Raji (cell line): ENCODE data around the gene OR10A2.

Experiments used
- POLR2A ChIP-seq: IDR thresholded peaks from 2 replicates; pipeline ENCODE4 v1.6.1; 2011; ENCODE audit warnings: low read depth, low read length, control low read depth; ENCODE audit not compliant: insufficient read depth

Gene OR10A2

DNA sequence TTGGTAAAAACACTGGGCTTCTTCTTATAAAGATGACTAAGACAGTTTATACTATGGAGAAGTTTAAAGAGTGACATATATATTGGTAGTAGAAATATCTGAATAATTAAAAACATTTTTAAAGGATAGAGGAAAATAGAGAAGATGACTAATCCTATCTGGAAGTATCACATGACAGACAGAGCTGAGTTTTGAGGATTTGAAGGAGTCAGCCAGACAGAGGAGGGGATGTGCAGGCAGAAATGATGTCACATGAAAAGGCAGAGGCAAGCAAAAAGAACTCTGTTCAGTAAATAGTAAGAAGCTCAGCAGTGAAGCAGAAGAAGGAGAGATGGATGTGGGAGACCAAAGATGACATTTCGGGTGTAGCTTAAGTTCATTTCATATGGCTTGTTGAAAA lies 1.6 kb downstream of the OR10A2 start:
- no peak for TF ChIP-seq POLR2A

GRCh38 chr11:6871278-6871677 lies 8.4 kb downstream of the OR10A2 start:
- no peak for TF ChIP-seq POLR2A

- no peak for TF ChIP-seq POLR2A
These were observed 12.9 kb downstream of the OR10A2 start for GRCh38 chr11:6875761-6876160.

DNA sequence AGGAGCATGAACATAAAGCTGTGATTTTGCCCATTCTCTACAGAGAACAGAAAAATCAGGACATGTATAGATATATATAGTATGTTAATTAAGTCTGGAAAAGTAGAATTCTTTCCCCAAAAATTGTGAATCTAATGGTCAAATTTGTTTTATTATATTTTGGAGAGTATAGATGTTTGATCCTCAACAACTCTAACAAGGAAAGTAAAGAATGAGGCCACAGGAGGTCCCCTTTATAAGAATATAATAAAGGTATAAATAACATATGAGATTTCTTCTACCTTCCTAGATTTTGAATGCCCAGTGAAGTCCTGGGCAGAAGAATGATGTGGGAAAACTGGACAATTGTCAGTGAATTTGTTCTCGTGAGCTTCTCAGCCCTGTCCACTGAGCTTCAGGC lies 13.5 kb downstream of the OR10A2 start, which contains the start of gene OR10A4:
Gene OR10A4, plus strand, starts transcription at position 301 of the 400 bp plus-strand sequence. Its CDS starts 23 bp downstream, at position 324.
- TF ChIP-seq POLR2A, result no peak

GRCh38 chr11:6876914-6877313 lies 14.1 kb downstream of the OR10A2 start:
- TF ChIP-seq POLR2A, result no peak

- TF ChIP-seq POLR2A, result no peak
These were observed 19.9 kb downstream of the OR10A2 start for GRCh38 chr11:6882751-6883150.

DNA sequence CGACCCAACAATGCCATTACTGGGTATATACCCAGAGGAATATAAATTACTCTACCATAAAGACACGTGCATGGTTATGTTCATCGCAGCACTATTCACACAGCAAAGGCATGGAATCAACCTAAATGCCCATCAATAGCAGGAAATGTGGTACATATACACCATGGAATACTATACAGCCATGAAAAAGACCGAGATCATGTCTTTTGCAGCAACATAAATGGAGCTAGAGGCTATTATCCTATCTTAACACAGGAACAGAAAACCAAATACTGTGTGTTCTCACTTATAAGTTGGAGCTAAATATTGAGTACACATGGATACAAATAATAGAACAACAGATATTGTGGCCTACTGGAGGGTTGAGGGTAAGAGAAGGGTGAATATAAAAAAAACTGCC lies 26.0 kb downstream of the OR10A2 start:
- TF ChIP-seq POLR2A, result no peak

DNA sequence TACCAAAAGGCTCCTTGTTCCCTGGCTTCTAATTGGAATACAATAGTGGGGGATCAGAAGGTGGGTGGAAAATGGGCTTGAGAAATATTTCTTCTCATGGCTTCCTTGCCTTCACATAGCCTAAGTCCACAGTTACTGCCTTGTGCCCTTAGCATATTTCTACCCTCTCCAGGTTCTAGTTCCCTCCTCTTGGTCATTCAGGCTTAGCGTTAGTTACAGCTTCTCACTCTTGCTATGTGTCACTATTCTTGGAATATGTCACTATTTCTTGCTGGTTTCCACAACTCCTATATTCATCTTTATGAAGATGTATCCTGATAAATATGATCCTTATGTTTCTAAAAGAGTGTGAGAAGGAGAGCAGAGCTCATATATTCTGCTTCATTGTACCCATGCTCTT lies 27.0 kb downstream of the OR10A2 start:
- TF ChIP-seq POLR2A, result no peak

GRCh38 chr11:6892400-6892799 lies 29.5 kb downstream of the OR10A2 start, which contains the start of gene OR2D2:
TSS of gene OR2D2 (minus strand) at chr11:6892500. CDS start at chr11:6892500, 0 bp downstream.
- no peak for TF ChIP-seq POLR2A

- no peak for TF ChIP-seq POLR2A
These were observed 31.2 kb downstream of the OR10A2 start for GRCh38 chr11:6894097-6894496.

DNA sequence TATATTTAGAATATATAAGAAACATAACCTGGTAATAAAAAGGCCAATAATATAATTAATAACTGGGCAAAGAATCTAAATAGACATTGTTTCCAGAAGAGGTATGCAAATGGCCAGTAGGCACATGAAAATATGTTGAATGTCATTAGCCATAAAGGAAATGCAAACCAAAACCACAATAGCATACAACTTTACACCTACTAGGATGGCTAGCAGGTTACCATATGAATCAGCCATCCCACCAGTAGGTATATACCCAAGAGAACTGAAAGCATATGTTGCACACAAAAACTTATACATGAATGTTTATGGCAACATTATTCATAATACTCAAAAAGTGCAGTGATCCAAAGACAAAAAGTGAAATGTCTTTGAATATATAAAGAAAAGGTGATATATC lies 32.2 kb downstream of the OR10A2 start:
- TF ChIP-seq POLR2A, result no peak

DNA sequence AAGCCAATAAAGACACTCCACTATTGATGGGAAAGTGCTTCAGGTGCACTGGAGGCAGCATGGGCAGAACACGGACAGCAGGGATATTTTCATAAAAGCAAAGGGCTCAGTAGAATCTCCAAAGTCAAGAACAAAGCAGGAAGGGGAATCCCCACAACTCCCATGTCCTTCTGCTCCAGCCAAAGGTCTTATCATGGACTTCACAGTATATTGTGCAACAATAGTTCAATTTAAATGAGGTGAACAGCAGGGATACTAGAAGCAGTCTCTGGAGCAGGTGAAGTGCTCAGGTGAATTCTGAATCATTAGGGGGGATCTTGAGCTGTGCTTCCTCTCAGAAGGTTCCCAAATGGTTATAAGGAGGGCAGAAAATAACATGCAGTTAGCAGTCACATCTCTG lies 36.1 kb downstream of the OR10A2 start:
- no peak for TF ChIP-seq POLR2A

- TF ChIP-seq POLR2A, result no peak
These were observed 37.6 kb downstream of the OR10A2 start for GRCh38 chr11:6900327-6900999.

DNA sequence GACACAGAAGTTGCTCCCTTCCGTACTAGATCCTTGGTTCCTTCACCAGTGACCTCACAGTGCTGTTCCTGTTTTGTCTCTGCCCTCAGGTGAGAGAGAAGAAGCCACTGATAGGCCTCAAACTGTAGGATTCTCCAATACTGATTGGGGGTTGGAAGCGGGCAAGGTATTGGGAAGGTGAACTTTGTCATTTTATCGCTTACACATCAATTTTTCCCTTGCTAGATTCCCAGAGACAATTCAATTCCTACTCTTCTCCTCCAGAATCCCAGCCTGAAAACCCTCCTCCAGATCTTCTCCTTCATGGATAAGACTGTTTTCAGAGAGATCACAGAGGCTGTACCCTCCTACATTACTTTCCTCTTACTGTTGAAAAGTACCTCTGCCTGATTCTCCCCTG lies 48.5 kb downstream of the OR10A2 start:
- TF ChIP-seq POLR2A, result no peak

DNA sequence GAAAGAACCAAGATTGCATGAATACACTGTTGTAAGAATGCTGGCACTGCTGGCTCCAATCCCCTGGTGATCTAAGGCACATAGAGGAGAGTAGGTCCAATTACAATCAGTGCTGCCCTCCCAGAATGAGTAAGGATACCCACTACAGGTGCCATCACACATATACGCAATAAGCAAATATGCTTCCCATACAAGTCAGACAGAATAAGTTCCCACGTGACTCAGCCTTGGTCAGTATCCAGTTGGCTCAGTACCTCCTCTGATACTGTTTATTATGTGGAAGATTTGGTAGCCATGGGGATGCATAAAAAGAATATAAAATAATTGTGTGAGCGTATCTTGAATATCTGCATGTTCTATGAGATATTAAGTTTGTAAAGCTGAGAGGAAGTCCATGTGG lies 49.1 kb downstream of the OR10A2 start:
- no peak for TF ChIP-seq POLR2A

DNA sequence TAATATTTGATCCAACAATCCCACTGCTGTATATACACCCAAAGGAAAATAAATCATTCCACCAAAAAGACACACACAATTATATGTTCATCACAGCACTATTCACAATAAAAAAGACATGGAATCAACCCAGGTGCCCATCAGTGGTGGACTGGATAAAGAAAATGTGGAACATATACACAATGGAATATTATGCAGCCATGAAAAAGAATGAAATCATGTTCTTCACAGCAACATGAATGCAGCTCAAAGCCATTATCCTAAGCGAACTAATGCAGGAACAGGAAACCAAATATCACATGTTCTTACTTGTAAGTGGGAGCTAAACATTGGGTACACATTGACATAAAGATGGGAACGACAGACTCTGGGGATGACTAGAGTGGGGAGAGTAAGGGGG lies 56.8 kb downstream of the OR10A2 start:
- TF ChIP-seq POLR2A, result no peak

DNA sequence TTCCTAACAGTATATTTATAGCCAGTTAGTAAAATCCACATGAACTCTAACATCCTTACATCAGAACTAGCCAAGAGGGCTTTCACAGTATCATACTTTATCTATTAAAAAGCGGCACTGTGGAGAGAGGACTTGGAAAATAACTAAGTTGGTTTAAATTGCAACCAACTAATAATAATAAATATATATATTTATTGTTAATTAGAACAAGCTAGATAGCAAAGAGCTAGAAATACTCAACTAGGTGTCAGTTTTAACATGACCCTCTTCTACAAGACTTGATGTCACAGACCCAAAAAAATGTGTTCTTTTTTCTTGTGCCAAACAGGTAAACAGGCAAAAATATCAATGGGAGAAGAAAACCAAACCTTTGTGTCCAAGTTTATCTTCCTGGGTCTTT lies 57.8 kb downstream of the OR10A2 start, which contains the start of gene OR2D3:
Gene OR2D3, plus strand, starts transcription at position 301 of the 400 bp plus-strand sequence. Its CDS starts 0 bp downstream, at position 301.
- no peak for TF ChIP-seq POLR2A
